ENCODE measurements around the gene SLC35B2.

SLC35B2 gene

GRCh38 chr6:44251576-44252524 is 5.5 kb downstream of the SLC35B2 start:
- no peak for DNase-seq

DNA sequence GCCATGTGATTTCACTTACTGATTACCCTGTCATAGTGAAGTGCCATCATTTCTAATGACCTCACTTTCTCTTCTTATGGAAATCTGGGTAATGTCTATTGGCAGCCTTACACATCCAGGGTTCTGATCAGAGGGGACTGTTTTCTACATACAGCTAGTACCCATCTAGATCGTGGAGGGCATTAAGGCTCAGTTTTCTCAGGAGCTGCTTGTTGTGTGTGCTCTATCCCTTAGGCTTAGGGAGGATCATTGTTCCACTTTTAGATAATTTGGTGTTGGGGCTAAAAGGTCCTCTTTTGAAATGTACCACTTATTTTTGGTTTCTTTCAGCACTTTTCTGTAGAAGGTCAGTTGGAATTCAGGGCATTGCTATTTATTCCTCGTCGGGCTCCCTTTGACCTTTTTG is 6.6 kb downstream of the SLC35B2 start:
- DNase-seq = no peak

DNA sequence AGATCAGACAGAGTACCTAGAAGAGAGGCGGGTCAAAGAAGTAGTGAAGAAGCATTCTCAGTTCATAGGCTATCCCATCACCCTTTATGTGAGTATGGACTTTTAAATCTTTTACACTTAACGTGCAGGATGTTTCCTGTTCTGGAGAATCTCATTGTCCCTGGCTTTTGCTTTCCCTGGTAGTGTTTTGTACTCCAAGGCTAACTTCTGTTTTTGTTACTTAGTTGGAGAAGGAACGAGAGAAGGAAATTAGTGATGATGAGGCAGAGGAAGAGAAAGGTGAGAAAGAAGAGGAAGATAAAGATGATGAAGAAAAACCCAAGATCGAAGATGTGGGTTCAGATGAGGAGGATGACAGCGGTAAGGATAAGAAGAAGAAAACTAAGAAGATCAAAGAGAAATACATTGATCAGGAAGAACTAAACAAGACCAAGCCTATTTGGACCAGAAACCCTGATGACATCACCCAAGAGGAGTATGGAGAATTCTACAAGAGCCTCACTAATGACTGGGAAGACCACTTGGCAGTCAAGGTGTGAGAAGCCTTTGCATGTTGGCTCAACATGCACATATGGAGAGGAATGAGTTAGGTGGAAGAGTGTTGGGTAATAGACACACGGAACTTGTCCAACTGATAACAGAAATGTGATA is 7.1 kb downstream of the SLC35B2 start:
- DNase-seq = no peak

- DNase-seq = no peak
These were observed 8.1 kb downstream of the SLC35B2 start for GRCh38 chr6:44249082-44249748.

- no peak for DNase-seq
These were observed 8.7 kb downstream of the SLC35B2 start for GRCh38 chr6:44248579-44248978.

- DNase-seq = peak; percentile 46
These were observed 9.7 kb downstream of the SLC35B2 start for GRCh38 chr6:44247338-44248302.

- peak; percentile 94 for DNase-seq
These were observed 10.5 kb downstream of the SLC35B2 start, which contains the start of gene HSP90AB1 for GRCh38 chr6:44246663-44247337. Gene HSP90AB1, plus strand, starts transcription at chr6:44247101. Its CDS starts 1,529 bp downstream, at chr6:44248630.

DNA sequence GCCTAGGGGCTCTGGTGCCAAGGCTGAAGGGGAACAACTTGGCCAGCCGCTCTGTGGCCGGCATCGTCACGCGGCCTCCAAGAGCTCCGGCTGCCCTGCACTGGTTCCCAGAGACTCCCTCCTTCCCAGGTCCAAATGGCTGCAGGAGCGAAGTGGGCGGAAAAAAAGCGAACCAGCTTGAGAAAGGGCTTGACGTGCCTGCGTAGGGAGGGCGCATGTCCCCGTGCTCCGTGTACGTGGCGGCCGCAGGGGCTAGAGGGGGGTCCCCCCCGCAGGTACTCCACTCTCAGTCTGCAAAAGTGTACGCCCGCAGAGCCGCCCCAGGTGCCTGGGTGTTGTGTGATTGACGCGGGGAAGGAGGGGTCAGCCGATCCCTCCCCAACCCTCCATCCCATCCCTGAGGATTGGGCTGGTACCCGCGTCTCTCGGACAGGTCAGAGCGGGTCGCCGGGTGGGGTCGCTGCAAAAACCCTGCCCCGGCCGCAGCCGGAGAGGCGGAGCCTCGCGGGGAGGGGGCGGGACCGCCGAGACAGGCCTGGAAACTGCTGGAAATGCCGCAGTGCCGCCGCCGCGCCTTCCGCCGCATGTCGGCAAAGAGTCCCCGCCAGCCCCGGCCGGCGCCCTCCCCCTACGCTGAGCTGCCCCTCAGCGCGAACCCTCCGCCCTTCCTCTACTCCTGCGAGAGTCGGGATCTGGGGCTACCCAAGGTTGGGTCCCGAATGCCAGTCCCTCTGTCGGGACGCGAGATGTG is 11.2 kb downstream of the SLC35B2 start:
- peak; percentile 60 for DNase-seq

DNA sequence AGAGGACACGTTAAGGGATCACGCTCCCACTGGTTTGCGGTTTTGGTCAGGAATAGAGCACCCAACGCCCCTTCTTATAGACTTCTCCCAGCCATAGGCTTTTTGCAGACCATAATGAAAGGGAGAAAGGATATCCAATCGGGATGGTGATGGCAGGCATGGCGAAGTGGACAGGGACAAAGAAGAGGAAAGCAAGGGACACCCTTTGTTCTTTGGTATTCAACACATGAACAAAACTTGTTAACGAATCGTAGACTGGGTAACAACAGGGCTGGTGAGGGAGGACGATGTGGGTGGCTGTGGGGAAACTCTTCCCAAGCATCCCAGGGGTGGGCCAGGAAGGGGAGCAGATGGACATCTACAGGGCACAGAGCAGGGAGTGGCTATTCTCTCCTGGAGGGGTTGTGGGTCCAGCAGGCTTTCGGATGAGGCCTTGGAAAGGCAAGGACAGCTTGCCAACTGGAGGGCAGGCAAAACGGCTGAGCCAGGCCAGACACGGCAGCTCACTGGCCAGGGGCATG is 11.9 kb downstream of the SLC35B2 start:
- no peak for DNase-seq

GRCh38 chr6:44243345-44243744 is 14.0 kb downstream of the SLC35B2 start:
- DNase-seq = no peak

- no peak for DNase-seq
These were observed 18.5 kb downstream of the SLC35B2 start for GRCh38 chr6:44238687-44239350.

DNA sequence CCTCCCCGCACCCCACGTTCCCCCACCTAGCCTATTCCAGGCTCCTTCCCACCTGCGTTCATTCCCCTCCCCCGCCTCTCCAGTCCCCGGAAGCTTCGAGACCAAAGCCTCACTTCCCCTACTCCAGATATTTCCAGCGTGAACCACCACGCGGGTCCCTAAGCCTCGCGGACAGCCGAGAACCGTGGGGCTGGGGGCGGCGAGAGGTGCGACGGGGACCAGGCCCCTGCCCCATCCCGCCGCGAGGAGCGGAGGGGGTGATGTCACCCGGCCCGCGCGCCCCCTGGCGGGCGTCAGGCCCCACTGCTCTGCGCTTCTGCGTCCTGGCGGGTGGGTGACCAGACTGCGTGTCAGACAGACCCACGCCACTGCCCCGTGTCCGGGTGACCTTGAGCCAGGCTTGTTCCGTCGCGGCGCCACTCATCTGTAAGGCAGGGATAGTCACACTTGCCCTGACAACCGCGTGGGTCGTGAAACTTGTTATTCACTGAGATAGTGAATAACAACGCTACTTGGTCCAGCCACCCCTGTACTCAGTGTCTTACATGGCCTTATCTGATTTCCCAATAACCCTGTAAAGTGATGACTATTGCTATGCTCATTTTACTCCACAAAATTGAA is 19.4 kb downstream of the SLC35B2 start:
- DNase-seq = no peak

- peak; percentile 94 for DNase-seq
These were observed 20.1 kb downstream of the SLC35B2 start for GRCh38 chr6:44237021-44237812.

GRCh38 chr6:44235891-44236516 is 21.3 kb downstream of the SLC35B2 start:
- no peak for DNase-seq

GRCh38 chr6:44235269-44235668 is 22.1 kb downstream of the SLC35B2 start:
- DNase-seq = no peak

- peak; percentile 23 for DNase-seq
These were observed 23.0 kb downstream of the SLC35B2 start for GRCh38 chr6:44234101-44235025.

GRCh38 chr6:44233567-44234100 is 23.7 kb downstream of the SLC35B2 start:
- DNase-seq = peak; percentile 75

Data from MV-4-11 (cell line).